ENCODE data around the gene CAPS.

- TF ChIP-seq CTCF (IDR thresholded peaks at IDR 0.05) (no peak), POLR2A (IDR thresholded peaks at IDR 0.05) (no peak)
Measured at GRCh38 chr19:5935473-5936291, 21.6 kb downstream of the CAPS start.
